Activated naive CD8-positive, alpha-beta T cell (primary cell): ENCODE results near the gene AMZ2.
"Not testable (repeated sequence)": the region's sequence is repeated elsewhere in the genome, so short reads cannot be mapped to it uniquely, and the experiment has no call there.

Experiments
- H3K27ac Mint-ChIP-seq: one replicate; pipeline ENCODE4 v1.8.0; 2021; ENCODE audit warnings: mixed read lengths
- H3K27me3 Mint-ChIP-seq: one replicate; pipeline ENCODE4 v1.8.0; 2021; ENCODE audit warnings: mixed read lengths
- H3K36me3 Mint-ChIP-seq: one replicate; pipeline ENCODE4 v1.8.0; 2021; ENCODE audit warnings: mixed read lengths
- H3K4me1 Mint-ChIP-seq: one replicate; pipeline ENCODE4 v1.8.0; 2021; ENCODE audit warnings: low read depth, mixed read lengths
- H3K4me3 Mint-ChIP-seq: one replicate; pipeline ENCODE4 v1.8.0; 2021; ENCODE audit warnings: mild to moderate bottlenecking, mixed read lengths
- H3K9me3 Mint-ChIP-seq: one replicate; pipeline ENCODE4 v1.8.0; 2021; ENCODE audit warnings: low read depth, mixed read lengths

Gene AMZ2

GRCh38 chr17:68256701-68257100, 8.9 kb downstream of the AMZ2 start:
- Mint-ChIP-seq H3K27ac (peak overlapping the region; percentile 92), H3K4me1 (peaks cover 85% of the 10 kb centered on the region), H3K4me3 (peak overlapping the region; percentile 31), H3K36me3 (peaks cover 24% of the 10 kb centered on the region)
- not testable (repeated sequence) for H3K9me3 Mint-ChIP-seq, H3K27me3 Mint-ChIP-seq

- Mint-ChIP-seq H3K4me3 (peak overlapping the region; percentile 55), H3K4me1 (peaks cover 83% of the 10 kb centered on the region), H3K27me3 (no peaks in the 10 kb centered on the region), H3K36me3 (peaks cover 23% of the 10 kb centered on the region), H3K9me3 (no peaks in the 10 kb centered on the region), H3K27ac (peak overlapping the region; percentile 92)
Observed at GRCh38 chr17:68257934-68258333, 10.1 kb downstream of the AMZ2 start.

- Mint-ChIP-seq H3K4me1 (peaks cover 74% of the 10 kb centered on the region), H3K27ac (peak overlapping the region; percentile 94), H3K36me3 (peaks cover 18% of the 10 kb centered on the region), H3K4me3 (peak overlapping the region; percentile 74)
- not testable (repeated sequence) for H3K9me3 Mint-ChIP-seq, H3K27me3 Mint-ChIP-seq
Observed at GRCh38 chr17:68258890-68259647, 11.2 kb downstream of the AMZ2 start.

- not testable (repeated sequence) for H3K27me3 Mint-ChIP-seq, H3K9me3 Mint-ChIP-seq
- Mint-ChIP-seq H3K36me3 (peaks cover 16% of the 10 kb centered on the region), H3K27ac (peak overlapping the region; percentile 94), H3K4me1 (peaks cover 69% of the 10 kb centered on the region), H3K4me3 (peak overlapping the region; percentile 74)
Observed at GRCh38 chr17:68259648-68259951, 11.8 kb downstream of the AMZ2 start.

GRCh38 chr17:68260051-68260762, 12.4 kb downstream of the AMZ2 start:
- H3K9me3 Mint-ChIP-seq, result no peaks in the 10 kb centered on the region
- H3K36me3 Mint-ChIP-seq, result peaks cover 15% of the 10 kb centered on the region
- H3K4me1 Mint-ChIP-seq, result peaks cover 63% of the 10 kb centered on the region
- peak overlapping the region; percentile 74 for H3K4me3 Mint-ChIP-seq
- peak overlapping the region; percentile 94 for H3K27ac Mint-ChIP-seq
- H3K27me3 Mint-ChIP-seq, result no peaks in the 10 kb centered on the region

- peaks cover 42% of the 10 kb centered on the region for H3K4me1 Mint-ChIP-seq
- H3K27ac Mint-ChIP-seq, result peak overlapping the region; percentile 16
- H3K36me3 Mint-ChIP-seq, H3K27me3 Mint-ChIP-seq, H3K9me3 Mint-ChIP-seq, H3K4me3 Mint-ChIP-seq: not testable (repeated sequence)
Observed at GRCh38 chr17:68262467-68262866, 14.6 kb downstream of the AMZ2 start.

GRCh38 chr17:68263101-68263681, 15.3 kb downstream of the AMZ2 start:
- peaks cover 36% of the 10 kb centered on the region for H3K4me1 Mint-ChIP-seq
- not testable (repeated sequence) for H3K27me3 Mint-ChIP-seq, H3K36me3 Mint-ChIP-seq, H3K9me3 Mint-ChIP-seq, H3K4me3 Mint-ChIP-seq
- H3K27ac Mint-ChIP-seq, result peak overlapping the region; percentile 16

- H3K4me1 Mint-ChIP-seq, result peaks cover 13% of the 10 kb centered on the region
- not testable (repeated sequence) for H3K27ac Mint-ChIP-seq, H3K4me3 Mint-ChIP-seq, H3K27me3 Mint-ChIP-seq, H3K36me3 Mint-ChIP-seq, H3K9me3 Mint-ChIP-seq
Observed at GRCh38 chr17:68265833-68266232, 18.0 kb downstream of the AMZ2 start.

GRCh38 chr17:68273722-68274121, 25.9 kb downstream of the AMZ2 start:
- Mint-ChIP-seq H3K27me3 (no peaks in the 10 kb centered on the region), H3K4me1 (peaks cover 2% of the 10 kb centered on the region), H3K36me3 (peaks cover 19% of the 10 kb centered on the region), H3K4me3 (no peak overlapping the region), H3K9me3 (no peaks in the 10 kb centered on the region), H3K27ac (no peak overlapping the region)

GRCh38 chr17:68276339-68276738, 28.5 kb downstream of the AMZ2 start:
- not testable (repeated sequence) for H3K4me3 Mint-ChIP-seq, H3K4me1 Mint-ChIP-seq, H3K9me3 Mint-ChIP-seq, H3K27ac Mint-ChIP-seq, H3K27me3 Mint-ChIP-seq
- H3K36me3 Mint-ChIP-seq, result peaks cover 28% of the 10 kb centered on the region

- Mint-ChIP-seq H3K36me3 (peaks cover 24% of the 10 kb centered on the region), H3K4me3 (no peak overlapping the region), H3K27me3 (no peaks in the 10 kb centered on the region), H3K4me1 (peaks cover 5% of the 10 kb centered on the region), H3K27ac (no peak overlapping the region), H3K9me3 (no peaks in the 10 kb centered on the region)
Observed at GRCh38 chr17:68277807-68278206, 30.0 kb downstream of the AMZ2 start.

GRCh38 chr17:68281965-68282364, 34.1 kb downstream of the AMZ2 start:
- not testable (repeated sequence) for H3K4me3 Mint-ChIP-seq, H3K9me3 Mint-ChIP-seq, H3K27ac Mint-ChIP-seq, H3K27me3 Mint-ChIP-seq
- Mint-ChIP-seq H3K4me1 (peaks cover 11% of the 10 kb centered on the region), H3K36me3 (peaks cover 18% of the 10 kb centered on the region)

GRCh38 chr17:68288375-68288774, 40.5 kb downstream of the AMZ2 start:
- Mint-ChIP-seq H3K4me1 (peaks cover 44% of the 10 kb centered on the region), H3K9me3 (no peaks in the 10 kb centered on the region), H3K27ac (peak overlapping the region; percentile 52), H3K27me3 (no peaks in the 10 kb centered on the region), H3K36me3 (no peaks in the 10 kb centered on the region), H3K4me3 (peak overlapping the region; percentile 100)

GRCh38 chr17:68288804-68289203, 41.0 kb downstream of the AMZ2 start:
- Mint-ChIP-seq H3K4me1 (peaks cover 44% of the 10 kb centered on the region), H3K9me3 (no peaks in the 10 kb centered on the region), H3K4me3 (peak overlapping the region; percentile 100), H3K27me3 (no peaks in the 10 kb centered on the region), H3K27ac (peak overlapping the region; percentile 52), H3K36me3 (no peaks in the 10 kb centered on the region)

GRCh38 chr17:68289473-68289872, 41.6 kb downstream of the AMZ2 start:
- no peaks in the 10 kb centered on the region for H3K27me3 Mint-ChIP-seq
- no peaks in the 10 kb centered on the region for H3K36me3 Mint-ChIP-seq
- peaks cover 49% of the 10 kb centered on the region for H3K4me1 Mint-ChIP-seq
- no peaks in the 10 kb centered on the region for H3K9me3 Mint-ChIP-seq
- peak overlapping the region; percentile 18 for H3K27ac Mint-ChIP-seq
- H3K4me3 Mint-ChIP-seq, result peak overlapping the region; percentile 100
